LNCAP (cell line): ENCODE data around the gene RBM23.

Source experiments
- TF ChIP-seq, protein P1 (sequence below): fragments of 450-650 bp; IDR thresholded peaks from 2 replicates; pipeline ENCODE4 v1.5.1; 2017; ENCODE audit warnings: mild to moderate bottlenecking

RBM23 gene

DNA sequence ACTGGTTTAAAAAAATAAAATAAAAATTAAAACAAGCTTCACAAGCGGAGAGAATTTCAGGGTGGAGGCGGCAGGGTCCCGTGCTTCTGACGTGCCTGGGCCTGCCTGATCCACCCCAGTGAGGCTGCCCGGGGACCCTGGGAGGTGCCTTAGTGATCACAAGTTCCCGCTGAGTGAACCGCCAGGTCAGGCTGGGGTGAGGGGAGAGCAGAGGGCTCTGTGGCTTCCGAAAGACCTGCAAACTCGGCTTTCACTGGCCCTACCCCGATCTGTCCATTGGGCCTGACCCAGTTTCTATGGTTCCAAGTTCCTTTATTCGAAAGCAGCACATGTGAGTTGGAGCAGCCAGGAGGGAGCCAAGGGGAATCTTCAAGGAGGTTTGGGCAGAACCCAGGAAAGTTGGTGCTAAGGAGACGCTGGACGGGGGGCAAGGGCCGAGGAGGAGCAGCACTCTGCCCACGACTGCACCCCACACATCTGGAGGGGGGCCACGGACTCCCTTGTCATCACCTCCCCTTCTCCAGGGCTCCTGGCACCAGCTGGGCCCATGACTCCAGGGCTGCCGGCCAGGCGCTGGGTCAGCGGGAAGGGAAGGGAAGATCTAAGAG is 69.6 kb downstream of the RBM23 start:
- TF ChIP-seq, protein P1, sequence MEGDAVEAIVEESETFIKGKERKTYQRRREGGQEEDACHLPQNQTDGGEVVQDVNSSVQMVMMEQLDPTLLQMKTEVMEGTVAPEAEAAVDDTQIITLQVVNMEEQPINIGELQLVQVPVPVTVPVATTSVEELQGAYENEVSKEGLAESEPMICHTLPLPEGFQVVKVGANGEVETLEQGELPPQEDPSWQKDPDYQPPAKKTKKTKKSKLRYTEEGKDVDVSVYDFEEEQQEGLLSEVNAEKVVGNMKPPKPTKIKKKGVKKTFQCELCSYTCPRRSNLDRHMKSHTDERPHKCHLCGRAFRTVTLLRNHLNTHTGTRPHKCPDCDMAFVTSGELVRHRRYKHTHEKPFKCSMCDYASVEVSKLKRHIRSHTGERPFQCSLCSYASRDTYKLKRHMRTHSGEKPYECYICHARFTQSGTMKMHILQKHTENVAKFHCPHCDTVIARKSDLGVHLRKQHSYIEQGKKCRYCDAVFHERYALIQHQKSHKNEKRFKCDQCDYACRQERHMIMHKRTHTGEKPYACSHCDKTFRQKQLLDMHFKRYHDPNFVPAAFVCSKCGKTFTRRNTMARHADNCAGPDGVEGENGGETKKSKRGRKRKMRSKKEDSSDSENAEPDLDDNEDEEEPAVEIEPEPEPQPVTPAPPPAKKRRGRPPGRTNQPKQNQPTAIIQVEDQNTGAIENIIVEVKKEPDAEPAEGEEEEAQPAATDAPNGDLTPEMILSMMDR = no peak

DNA sequence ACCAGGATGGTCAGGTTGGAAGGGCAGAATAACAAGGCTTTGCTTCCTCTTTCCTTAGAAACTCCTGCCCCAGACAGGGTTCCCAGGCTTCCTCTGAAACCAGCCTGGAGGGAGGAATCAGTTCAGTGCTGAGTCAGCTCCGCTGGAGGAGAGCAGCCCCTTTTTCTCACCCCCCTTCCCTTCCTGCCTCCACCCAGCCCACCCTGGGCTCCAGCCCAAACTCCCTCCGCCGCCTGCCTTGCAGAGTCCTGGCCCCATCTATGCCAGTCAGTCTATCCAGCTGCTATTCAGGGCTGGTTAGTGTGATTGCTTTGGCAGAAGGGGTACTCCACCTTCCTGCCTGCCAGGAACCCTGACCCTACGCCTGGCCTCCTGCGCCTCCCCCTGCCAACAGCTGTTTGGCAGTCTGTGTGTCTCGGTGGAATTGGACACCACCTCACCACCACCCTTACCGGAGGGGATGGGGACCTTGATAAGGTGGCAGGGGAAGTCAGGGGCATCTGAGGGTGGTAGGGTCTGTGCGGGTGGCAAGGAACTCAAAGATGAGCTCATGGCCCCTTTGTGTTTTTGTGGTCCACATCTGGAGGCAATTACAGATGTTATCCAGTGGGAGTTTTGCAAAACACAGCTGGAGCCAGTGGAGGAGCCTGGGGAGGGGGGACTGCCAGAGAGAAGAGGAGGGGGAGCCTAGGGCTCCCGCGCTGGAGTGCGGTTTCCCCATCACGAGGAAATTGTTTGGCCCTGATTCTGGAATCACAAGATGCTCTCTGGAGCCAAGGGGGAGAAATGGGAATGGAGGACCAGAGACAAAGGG is 70.4 kb downstream of the RBM23 start:
- TF ChIP-seq, protein P1 = no peak

DNA sequence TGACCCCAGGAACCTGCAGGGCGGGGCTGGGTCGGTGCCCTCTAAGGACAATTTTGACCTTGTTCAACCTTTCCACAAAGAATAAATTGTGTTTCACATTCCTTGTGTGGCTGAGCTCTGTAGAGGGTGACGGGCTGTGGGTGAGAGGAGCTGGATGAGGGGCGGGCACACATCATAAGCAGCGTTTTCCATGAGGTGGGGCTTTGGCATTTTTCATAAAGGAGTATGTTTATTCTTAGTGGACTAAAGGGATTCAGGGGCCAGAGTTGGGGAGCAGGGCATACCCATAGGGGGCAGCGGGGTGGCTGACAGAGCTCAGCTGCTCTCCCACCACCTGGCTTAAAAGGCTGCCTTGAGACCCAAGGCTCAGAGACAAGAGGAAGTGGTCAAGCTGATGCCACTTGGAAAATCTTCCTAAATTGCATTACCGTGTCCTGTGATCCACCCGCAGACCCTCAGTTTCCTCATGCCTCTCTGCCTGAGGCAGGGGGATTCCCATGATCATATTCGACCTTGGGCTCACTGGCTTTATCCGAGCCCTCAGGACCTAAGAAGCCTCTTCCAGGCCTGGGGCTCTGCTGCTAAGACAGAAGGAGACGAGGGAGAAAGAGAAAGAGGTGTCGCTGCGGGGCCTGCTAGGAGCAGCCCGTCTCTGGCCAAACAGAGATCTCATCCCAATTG is 71.1 kb downstream of the RBM23 start:
- TF ChIP-seq, protein P1 = no peak

DNA sequence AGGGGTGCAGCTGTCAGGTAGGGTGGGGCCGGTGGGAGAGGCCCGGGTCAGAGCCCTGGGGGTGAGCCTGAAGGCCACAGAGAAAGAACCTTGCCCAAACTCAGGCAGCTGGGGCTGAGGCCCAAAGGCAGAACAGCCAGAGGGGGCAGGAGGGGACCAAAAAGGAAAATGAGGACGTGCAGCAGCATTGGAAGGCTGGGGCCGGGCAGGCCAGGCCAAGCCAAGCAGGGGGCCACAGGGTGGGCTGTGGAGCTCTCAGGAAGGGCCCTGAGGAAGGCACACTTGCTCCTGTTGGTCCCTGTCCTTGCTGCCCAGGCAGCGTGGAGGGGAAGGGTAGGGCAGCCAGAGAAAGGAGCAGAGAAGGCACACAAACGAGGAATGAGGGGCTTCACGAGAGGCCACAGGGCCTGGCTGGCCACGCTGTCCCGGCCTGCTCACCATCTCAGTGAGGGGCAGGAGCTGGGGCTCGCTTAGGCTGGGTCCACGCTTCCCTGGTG is 72.1 kb downstream of the RBM23 start:
- TF ChIP-seq, protein P1 = no peak

DNA sequence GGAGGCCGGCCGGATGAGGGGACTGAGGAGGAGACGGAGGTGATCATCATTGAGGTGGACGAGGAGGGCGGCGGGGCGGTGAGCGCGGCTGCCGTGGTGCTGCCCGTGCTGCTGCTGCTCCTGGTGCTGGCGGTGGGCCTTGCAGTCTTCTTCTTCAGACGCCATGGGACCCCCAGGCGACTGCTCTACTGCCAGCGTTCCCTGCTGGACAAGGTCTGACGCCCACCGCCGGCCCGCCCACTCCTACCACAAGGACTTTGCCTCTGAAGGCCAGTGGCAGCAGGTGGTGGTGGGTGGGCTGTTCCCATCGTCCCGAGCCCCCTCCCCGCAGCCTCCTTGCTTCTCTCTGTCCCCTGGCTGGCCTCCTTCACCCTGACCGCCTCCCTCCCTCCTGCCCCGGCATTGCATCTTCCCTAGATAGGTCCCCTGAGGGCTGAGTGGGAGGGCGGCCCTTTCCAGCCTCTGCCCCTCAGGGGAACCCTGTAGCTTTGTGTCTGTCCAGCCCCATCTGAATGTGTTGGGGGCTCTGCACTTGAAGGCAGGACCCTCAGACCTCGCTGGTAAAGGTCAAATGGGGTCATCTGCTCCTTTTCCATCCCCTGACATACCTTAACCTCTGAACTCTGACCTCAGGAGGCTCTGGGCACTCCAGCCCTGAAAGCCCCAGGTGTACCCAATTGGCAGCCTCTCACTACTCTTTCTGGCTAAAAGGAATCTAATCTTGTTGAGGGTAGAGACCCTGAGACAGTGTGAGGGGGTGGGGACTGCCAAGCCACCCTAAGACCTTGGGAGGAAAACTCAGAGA is 72.9 kb downstream of the RBM23 start:
- TF ChIP-seq, protein P1 = no peak

DNA sequence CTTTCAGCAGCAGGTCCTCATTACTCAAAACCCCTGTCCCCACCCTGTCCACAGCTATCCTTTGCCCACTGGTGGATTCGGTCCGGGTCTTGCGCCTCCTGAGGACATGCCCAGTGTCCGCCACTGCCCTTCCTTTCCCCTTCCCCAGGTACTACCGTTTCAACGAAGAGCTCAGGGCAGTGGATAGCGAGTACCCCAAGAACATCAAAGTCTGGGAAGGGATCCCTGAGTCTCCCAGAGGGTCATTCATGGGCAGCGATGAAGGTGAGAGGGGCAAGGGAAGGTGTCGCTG is 73.9 kb downstream of the RBM23 start:
- TF ChIP-seq, protein P1 = no peak
